ENCODE results near the gene GAK. TPM values are rescaled to one million over a fixed set of nuclear protein-coding genes. Genes with fewer than 3 reads are reported as not detected.

Gene GAK
- polyA plus RNA-seq, 1 donor from 2014 or later = 58.8 TPM

GRCh38 chr4:901192-901910 lies 30.8 kb downstream of the GAK start:
- Histone ChIP-seq H3K27me3 (ENCODE audit: insufficient read depth, low read depth, low read length) (no peaks in the 10 kb centered on the region), H3F3A (ENCODE audit: insufficient read depth, low read length, poor library complexity, severe bottlenecking) (no peaks in the 10 kb centered on the region), H4K20me1 (ENCODE audit: insufficient read depth) (no peaks in the 10 kb centered on the region), H3K9me3 (ENCODE audit: low read length) (no peaks in the 10 kb centered on the region), H2AFZ (ENCODE audit: low read depth, low read length) (no peak overlapping the region), H3K27ac (ENCODE audit: low read length) (no peak overlapping the region), H3K9ac (ENCODE audit: low read length) (no peak overlapping the region), H3K79me2 (replicated peaks; ENCODE audit: insufficient read depth, low read length) (no peaks in the 10 kb centered on the region), H3K36me3 (ENCODE audit: insufficient read depth, low read length) (no peaks in the 10 kb centered on the region), H3K4me3 (ENCODE audit: low read length) (no peak overlapping the region), H3K9me2 (ENCODE audit: insufficient read depth, low read length) (no peaks in the 10 kb centered on the region), H3K4me2 (ENCODE audit: low read length) (no peak overlapping the region)
- TF ChIP-seq CTCF (IDR thresholded peaks at IDR 0.05; ENCODE audit: poor library complexity, severe bottlenecking) (no peak), RAD21 (conservative IDR thresholded peaks at IDR 0.05) (no peak), REST (IDR thresholded peaks at IDR 0.05; ENCODE audit: borderline replicate concordance) (no peak), POLR2AphosphoS5 (IDR thresholded peaks at IDR 0.05) (no peak), EZH2 (IDR thresholded peaks at IDR 0.05; ENCODE audit: borderline replicate concordance, insufficient read depth, low read length, poor library complexity, severe bottlenecking) (no peak), SMC3 (conservative IDR thresholded peaks at IDR 0.05; ENCODE audit: poor library complexity) (no peak), MXI1 (conservative IDR thresholded peaks at IDR 0.05; ENCODE audit: poor library complexity, severe bottlenecking) (no peak), TAF1 (IDR thresholded peaks at IDR 0.05; ENCODE audit: low read depth) (no peak), EP300 (conservative IDR thresholded peaks at IDR 0.05; ENCODE audit: poor library complexity, severe bottlenecking) (no peak)

GRCh38 chr4:900721-901120 lies 31.4 kb downstream of the GAK start:
- no peak for TF ChIP-seq TAF1 (IDR thresholded peaks at IDR 0.05; ENCODE audit: low read depth)
- no peak for TF ChIP-seq SMC3 (conservative IDR thresholded peaks at IDR 0.05; ENCODE audit: poor library complexity)
- TF ChIP-seq MXI1 (conservative IDR thresholded peaks at IDR 0.05; ENCODE audit: poor library complexity, severe bottlenecking) = no peak
- no peak for TF ChIP-seq EZH2 (IDR thresholded peaks at IDR 0.05; ENCODE audit: borderline replicate concordance, insufficient read depth, low read length, poor library complexity, severe bottlenecking)
- TF ChIP-seq CTCF (IDR thresholded peaks at IDR 0.05; ENCODE audit: poor library complexity, severe bottlenecking) = no peak
- TF ChIP-seq EP300 (conservative IDR thresholded peaks at IDR 0.05; ENCODE audit: poor library complexity, severe bottlenecking) = no peak
- no peaks in the 10 kb centered on the region for H3K79me2 ChIP-seq (replicated peaks; ENCODE audit: insufficient read depth, low read length)
- H3K4me3 ChIP-seq (ENCODE audit: low read length) = no peak overlapping the region
- H3K4me2 ChIP-seq (ENCODE audit: low read length) = no peak overlapping the region
- no peaks in the 10 kb centered on the region for H3K9me3 ChIP-seq (ENCODE audit: low read length)
- no peaks in the 10 kb centered on the region for H3F3A ChIP-seq (ENCODE audit: insufficient read depth, low read length, poor library complexity, severe bottlenecking)
- H3K9me2 ChIP-seq (ENCODE audit: insufficient read depth, low read length) = no peaks in the 10 kb centered on the region
- H2AFZ ChIP-seq (ENCODE audit: low read depth, low read length) = no peak overlapping the region
- H4K20me1 ChIP-seq (ENCODE audit: insufficient read depth) = no peaks in the 10 kb centered on the region
- no peak overlapping the region for H3K27ac ChIP-seq (ENCODE audit: low read length)
- no peaks in the 10 kb centered on the region for H3K27me3 ChIP-seq (ENCODE audit: insufficient read depth, low read depth, low read length)
- no peak overlapping the region for H3K9ac ChIP-seq (ENCODE audit: low read length)
- no peaks in the 10 kb centered on the region for H3K36me3 ChIP-seq (ENCODE audit: insufficient read depth, low read length)
